NCI-H128 (cell line): ENCODE measurements around the gene SLC8A2.
"Not testable (repeated sequence)": the region's sequence is repeated elsewhere in the genome, so short reads cannot be mapped to it uniquely, and the experiment has no call there.

Source experiments
- DNase-seq: peaks from one replicate; lab custom pipeline; 2025; ENCODE audit not compliant: unreplicated experiment; lab: John Stamatoyannopoulos, UW

Gene SLC8A2

DNA sequence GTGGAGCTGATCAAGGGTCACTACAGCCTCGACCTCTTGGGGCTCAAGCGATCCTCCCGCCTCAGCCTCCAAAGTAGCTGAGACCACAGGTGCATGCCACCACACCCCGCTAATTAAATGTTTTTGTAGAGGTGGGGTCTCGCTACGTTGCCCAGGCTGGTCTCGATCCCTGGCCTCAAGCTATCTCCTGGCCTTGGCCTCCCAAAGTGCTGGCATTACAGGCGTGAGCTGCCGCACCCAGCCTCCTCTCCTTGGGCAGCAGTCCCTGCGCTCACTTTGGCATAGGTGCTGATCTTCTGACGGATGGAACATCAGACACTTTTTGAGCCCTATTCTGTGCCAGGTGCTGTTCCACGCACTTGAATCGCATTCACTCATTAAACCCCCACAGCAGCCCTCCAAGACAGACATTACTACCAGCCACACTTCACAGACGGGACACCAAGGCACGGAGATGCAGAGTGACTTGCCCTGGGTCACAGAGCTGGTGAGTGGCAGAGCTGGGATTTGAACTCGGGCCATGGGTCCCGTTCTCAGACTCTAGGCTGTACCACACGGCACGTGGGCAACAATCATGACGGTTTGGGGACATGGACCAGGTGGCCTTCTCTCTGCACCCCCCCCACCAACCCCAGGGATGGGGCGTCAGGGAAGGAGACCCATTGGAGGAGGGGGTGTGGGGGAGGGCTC lies 55.6 kb downstream of the SLC8A2 start:
- no peak for DNase-seq

DNA sequence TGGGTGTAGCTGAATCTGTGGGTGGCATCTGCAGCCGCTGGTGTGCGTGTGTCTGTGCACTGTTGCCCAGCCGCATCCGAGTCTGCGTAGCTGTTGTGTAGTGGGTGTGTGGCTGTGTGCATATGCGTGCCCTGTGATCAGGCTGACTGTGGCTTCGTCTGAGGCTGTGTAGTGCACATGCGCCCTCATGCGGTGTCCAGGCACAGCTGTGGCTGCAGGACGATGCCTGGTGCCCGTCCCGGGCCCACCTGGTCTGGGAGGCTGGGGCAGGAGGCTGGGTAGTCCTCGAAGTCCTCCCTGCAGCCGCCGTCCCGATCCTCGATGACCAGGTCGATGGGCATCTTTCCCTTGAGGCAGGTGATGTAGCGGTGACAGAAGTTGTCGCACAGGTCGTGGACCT lies 57.2 kb downstream of the SLC8A2 start:
- DNase-seq = no peak

- no peak for DNase-seq
Measured at GRCh38 chr19:47413941-47414340, 57.8 kb downstream of the SLC8A2 start.

GRCh38 chr19:47411696-47412095 lies 60.0 kb downstream of the SLC8A2 start:
- not testable (repeated sequence) for DNase-seq

DNA sequence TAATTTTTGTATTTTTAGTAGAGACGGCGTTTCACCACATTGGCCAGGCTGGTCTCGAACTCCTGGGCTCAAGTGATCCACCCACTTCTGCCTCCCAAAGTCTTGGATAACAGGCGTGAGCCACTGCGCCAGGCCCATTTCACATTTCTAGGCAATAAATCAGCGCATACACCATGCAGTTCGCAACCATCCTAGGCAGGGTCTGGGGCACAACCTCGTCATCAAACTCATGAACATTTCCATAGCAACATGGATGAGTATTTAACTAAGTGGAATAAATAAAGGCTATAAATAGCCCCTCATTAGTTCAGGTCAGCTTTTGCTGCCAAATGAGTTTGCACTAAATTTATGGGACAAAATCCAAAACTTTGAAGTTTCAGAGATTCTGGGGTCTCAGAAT lies 60.6 kb downstream of the SLC8A2 start:
- DNase-seq = no peak

DNA sequence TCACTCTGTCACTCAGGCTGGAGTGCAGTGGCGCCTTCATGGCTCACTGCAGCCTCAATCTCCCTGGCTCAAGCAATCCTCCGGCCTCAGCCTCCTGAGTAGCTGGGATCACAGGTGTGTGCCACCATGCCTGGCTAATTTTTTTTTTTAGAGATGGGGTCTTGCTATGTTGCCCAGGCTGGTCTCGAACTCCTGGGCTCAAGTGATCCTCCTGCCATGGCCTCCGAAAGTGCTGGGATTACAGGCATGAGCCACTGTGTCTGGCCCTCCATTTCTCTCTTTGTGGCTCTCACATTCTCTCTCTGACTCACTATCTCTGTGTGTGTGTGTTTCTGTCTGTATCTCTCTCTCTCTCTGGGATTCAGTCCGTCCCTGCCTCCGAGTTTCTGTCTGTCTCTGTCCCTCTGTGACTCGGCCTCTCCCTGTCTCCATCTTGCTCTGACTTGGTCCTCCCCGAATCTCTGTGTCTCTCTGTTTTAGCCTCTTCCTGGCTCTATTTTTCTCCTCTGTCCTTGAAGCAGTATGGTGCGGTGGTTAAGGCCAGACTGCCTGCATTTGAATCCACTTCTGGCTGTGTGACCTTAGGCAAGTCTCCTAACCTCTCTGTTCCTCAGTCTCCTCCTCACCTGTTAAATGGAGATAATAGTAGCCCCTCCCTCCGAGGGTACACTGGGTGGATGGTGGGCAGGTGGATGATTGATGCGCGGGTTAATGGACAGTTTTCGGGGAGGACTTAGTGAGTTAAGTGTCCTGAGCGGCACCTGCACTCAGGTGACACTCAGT lies 63.3 kb downstream of the SLC8A2 start:
- DNase-seq = no peak

DNA sequence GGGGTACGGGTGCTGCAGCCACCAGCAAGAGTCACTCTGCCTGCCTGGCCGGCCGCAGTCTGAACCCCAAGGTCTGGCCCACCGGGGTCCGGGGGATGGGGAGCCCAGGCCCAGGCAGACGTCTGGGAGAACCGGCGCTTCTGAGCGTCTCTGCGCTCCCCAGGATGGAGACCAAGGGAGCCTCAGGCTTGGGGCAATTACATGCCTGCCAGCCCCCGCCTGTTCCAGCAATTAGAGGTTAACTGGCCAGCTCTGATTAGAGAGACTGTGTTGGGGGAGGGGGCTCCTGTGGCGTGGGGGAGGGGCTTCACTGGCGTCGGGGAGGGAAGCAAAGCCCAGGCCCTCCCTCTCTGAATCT lies 64.3 kb downstream of the SLC8A2 start:
- DNase-seq = no peak

- no peak for DNase-seq
Measured at GRCh38 chr19:47406711-47407416, 64.8 kb downstream of the SLC8A2 start.

GRCh38 chr19:47405854-47406417 lies 65.8 kb downstream of the SLC8A2 start:
- DNase-seq = no peak

GRCh38 chr19:47405197-47405550 lies 66.5 kb downstream of the SLC8A2 start:
- DNase-seq = no peak

DNA sequence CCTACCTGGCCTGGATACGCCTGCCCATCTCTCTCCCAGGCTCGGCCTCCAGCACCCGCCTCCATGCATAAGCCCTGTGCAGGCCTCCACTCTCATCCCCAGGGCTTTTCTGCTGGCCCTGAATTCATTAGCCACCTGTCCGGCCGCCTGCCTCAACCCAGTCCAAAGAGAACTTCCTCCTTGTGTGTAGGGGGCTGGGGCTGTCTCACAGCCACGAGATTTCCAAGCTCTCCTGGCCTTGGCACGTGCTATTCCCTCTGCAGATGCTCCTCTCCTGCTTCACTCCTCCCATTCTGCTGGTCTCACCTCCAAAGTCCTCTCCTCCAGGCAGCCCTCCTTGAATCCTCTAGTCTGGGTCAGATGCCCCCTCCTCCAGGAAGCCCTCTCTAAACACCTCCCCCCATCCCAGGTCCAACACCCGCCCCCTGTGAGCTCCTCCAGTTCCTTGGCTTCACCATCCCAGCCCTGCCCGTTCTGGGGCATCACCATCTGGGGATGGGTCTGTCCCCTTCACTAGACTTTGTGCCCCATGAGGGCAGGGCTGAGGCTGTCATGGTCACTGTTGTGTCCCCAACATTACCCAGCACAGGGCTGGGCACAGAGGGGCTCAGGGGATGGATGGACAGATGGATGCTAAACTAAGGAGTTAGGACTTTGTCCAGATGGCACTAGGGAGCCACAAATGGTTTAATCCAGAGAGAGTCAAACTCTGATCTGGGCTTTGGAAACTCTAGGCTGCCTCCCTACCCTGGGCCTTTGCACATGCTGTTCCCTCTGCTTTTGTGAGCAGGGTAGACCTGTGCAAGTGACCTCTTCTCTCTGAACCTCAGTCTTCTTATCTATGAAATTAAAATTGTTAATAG lies 67.1 kb downstream of the SLC8A2 start:
- DNase-seq = no peak

GRCh38 chr19:47402504-47402903 lies 69.2 kb downstream of the SLC8A2 start:
- DNase-seq = no peak

DNA sequence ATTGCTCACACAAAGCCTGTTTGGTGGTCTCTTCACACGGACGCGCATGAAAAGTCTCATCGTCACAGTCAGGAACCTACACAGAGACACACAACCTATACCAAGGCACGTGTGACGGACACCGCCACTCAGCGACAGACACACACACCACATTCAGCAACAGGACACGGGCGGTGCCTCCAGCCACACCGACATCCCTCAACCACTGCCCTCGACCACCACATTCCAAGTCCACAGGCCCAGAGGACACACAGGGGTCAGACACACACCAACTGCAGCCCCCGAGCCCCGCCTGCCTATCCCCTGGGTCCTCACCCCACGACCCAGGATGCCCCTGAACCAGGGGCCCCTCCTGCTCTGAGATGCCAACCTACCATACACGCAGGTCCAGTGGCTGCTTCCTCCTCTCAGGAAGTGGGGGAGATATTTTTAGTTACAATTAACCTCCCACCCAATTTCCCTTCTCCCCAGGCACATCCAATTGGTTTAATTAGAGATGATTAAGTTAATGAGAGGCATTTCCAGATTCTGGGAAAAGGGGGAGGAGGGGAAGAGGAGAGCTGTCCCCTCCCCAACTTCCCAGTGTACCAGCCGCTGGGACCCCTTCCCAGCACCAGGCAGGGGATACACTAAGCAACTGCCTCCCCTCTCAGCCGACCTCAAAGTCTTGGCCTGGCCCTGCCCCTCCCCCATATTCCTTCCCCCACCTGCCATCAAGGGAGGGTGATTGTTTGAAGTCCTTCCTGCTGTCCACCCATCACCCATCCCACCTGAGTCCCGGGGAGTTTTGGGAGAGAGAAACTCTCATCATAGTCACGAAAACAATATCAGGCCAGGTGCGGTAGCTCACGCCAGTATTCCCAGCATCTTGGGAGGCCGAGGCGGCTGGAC lies 72.7 kb downstream of the SLC8A2 start:
- no peak for DNase-seq

GRCh38 chr19:47391510-47392223 lies 80.0 kb downstream of the SLC8A2 start:
- no peak for DNase-seq

DNA sequence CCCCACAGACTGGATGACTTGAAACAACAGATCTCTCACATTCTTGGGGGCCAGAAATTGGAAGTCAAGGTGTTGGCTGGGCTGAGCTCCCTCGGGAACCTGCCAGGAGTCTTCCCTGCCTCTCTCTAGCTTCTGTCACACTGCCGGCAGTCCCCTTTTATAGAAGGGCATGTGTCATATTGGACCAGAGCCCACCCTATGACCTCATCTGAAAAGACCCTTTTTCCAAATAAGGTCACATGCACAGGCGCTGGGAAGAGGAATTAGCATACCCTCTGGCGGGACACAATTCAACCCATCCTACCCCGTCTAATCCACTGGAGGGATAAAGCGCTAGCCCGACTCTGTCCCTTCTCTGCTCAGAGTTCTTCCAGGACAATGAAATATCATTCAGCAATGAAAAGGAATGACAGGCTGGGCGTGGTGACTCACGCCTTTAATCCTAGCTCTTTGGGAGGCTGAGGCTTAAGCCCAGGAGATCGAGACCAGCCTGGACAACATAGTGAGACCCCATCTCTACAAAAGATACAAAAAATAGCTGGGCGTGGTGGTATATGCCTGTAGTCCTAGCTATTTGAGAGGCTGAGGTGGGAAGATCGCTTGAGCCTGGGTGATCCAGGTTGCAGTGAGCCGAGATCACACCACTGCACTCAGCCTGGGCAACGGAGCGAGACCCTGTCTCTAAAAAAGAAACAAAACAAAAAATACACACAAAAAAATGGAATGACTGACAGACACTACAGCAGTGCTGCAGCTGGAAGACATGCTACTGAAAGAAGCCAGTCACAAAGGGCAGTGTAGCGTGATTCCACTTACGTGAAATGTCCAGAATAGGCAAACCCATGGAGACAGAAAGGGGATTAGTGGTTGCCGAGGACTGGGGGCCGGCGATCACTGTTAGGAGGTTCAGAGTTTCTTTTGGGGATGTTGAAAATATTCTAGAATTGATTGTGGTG lies 80.9 kb downstream of the SLC8A2 start:
- no peak for DNase-seq

DNA sequence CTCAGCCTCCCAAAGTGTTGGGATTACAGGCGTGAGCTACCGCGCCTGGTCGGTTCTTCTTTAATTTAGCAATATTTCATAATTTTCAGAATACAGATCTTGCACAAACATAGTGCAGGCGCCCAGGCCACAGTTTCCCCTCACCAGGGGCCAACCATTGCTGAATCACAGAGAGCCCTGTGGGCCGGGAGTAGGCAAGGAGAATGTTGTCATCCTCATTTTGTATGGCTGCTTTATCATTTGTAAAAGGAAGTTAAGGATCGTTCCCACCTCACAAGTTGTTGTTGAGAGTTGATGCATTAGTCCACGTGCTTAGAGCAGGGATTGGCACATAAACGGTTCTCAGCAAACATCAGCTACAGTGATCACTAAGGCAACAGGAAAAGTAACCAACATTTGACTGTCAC lies 82.5 kb downstream of the SLC8A2 start:
- no peak for DNase-seq

DNA sequence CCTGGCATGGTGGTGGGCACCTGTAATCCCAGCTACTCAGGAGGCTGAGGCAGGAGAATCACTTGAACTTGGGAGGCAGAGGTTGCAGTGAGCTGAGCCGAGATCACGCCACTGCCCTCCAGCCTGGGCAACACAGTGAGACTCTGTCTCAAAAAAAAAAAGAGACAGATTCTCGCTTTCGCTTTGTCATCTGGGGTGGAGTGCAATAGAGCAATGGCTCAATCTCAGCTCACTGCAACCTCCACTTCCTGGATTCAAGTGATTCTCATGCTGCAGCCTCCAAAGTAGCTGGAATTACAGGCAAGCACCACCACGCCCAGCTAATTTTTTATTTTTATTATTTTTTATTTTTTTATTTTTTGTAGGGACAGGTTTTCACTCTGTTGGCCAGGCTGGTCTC lies 83.0 kb downstream of the SLC8A2 start:
- DNase-seq = not testable (repeated sequence)

GRCh38 chr19:47387623-47388022 lies 84.1 kb downstream of the SLC8A2 start:
- not testable (repeated sequence) for DNase-seq
